Measurements from ENCODE around the gene LIN52.

DNA sequence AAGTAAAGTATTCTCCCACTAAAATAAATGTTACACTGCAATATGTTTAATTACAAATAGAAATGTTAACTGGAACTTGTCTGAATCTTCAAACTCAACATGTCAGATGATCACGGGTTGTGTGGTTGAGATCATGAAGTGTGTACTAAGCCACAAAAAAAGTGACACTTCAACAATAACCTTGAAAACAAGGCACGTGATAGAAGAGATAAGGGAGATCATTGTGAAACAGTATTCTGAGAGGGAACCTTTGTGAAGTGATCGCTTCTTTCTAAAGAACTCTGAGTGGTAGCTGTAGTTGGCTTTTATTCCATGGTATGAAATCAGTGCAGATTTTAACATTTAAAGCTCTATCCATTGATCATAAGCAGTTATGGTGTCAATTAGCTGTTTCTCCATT, 60.0 kb downstream of the LIN52 start:
- no peak for TF ChIP-seq TAF1 (conservative IDR thresholded peaks at IDR 0.05)
- TF ChIP-seq, protein P1, sequence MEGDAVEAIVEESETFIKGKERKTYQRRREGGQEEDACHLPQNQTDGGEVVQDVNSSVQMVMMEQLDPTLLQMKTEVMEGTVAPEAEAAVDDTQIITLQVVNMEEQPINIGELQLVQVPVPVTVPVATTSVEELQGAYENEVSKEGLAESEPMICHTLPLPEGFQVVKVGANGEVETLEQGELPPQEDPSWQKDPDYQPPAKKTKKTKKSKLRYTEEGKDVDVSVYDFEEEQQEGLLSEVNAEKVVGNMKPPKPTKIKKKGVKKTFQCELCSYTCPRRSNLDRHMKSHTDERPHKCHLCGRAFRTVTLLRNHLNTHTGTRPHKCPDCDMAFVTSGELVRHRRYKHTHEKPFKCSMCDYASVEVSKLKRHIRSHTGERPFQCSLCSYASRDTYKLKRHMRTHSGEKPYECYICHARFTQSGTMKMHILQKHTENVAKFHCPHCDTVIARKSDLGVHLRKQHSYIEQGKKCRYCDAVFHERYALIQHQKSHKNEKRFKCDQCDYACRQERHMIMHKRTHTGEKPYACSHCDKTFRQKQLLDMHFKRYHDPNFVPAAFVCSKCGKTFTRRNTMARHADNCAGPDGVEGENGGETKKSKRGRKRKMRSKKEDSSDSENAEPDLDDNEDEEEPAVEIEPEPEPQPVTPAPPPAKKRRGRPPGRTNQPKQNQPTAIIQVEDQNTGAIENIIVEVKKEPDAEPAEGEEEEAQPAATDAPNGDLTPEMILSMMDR (IDR thresholded peaks at IDR 0.05; ENCODE audit: low read depth, low read length, missing input control): no peak
- no peak for TF ChIP-seq REST (IDR thresholded peaks at IDR 0.05)
- no peak for TF ChIP-seq GABPA (IDR thresholded peaks at IDR 0.05 in 1 of 2, conservative IDR thresholded peaks at IDR 0.05 in 1 of 2)
- TF ChIP-seq, protein P2, sequence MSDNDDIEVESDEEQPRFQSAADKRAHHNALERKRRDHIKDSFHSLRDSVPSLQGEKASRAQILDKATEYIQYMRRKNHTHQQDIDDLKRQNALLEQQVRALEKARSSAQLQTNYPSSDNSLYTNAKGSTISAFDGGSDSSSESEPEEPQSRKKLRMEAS (IDR thresholded peaks at IDR 0.05): no peak
- no peak for TF ChIP-seq JUND (IDR thresholded peaks at IDR 0.05)
- TF ChIP-seq HNF4G (IDR thresholded peaks at IDR 0.05): no peak
- TF ChIP-seq RAD21 (IDR thresholded peaks at IDR 0.05): no peak
- TF ChIP-seq YY1 (IDR thresholded peaks at IDR 0.05): peak; percentile 35

Data from liver (tissue), 3 donors.